H9 (cell line): ENCODE measurements around the gene ABHD14A. TPM values are rescaled to one million over a fixed set of nuclear protein-coding genes. Genes with fewer than 3 reads are reported as not detected.

ENCODE experiments used
- DNase-seq: peaks from one replicate; pipeline ENCODE4 v3.0.0-alpha.2; 2017
- H2AFZ ChIP-seq: one replicate; pipeline ENCODE4 v1.6.1; 2013; ENCODE audit warnings: mild to moderate bottlenecking, low read length, control low read depth, moderate library complexity
- H2AK5ac ChIP-seq: 2 replicates; pipeline ENCODE4 v1.6.1; 2013; ENCODE audit warnings: low read length, control low read depth, mixed read lengths; ENCODE audit not compliant: insufficient read length
- H2BK120ac ChIP-seq: one replicate; pipeline ENCODE4 v1.6.1; 2013; ENCODE audit warnings: low read depth, mild to moderate bottlenecking, low read length, control low read depth, inconsistent platforms; ENCODE audit not compliant: poor library complexity, severe bottlenecking
- H2BK12ac ChIP-seq: 2 replicates; pipeline ENCODE4 v1.6.1; 2013; ENCODE audit warnings: low read length, control low read depth, mixed read lengths, low read depth; ENCODE audit not compliant: insufficient read length
- H2BK15ac ChIP-seq: 2 replicates; pipeline ENCODE4 v1.6.1; 2013; ENCODE audit warnings: low read depth, low read length, control low read depth
- H2BK20ac ChIP-seq: one replicate; pipeline ENCODE4 v1.6.1; 2013; ENCODE audit warnings: low read depth, mild to moderate bottlenecking, low read length, control low read depth, inconsistent platforms; ENCODE audit not compliant: poor library complexity, severe bottlenecking
- H2BK5ac ChIP-seq: 2 replicates; pipeline ENCODE4 v1.6.1; 2013; ENCODE audit warnings: low read length, control low read depth, mixed read lengths; ENCODE audit not compliant: insufficient read length
- H3K14ac ChIP-seq: 2 replicates; pipeline ENCODE4 v1.6.1; 2013; ENCODE audit warnings: low read length, control low read depth; ENCODE audit not compliant: insufficient read depth
- H3K18ac ChIP-seq: 2 replicates; pipeline ENCODE4 v1.6.1; 2013; ENCODE audit warnings: low read depth, mild to moderate bottlenecking, mixed read lengths, low read length, control low read depth; ENCODE audit not compliant: insufficient read length
- H3K23ac ChIP-seq: 2 replicates; pipeline ENCODE4 v1.6.1; 2013; ENCODE audit warnings: low read length, control low read depth, mixed read lengths, low read depth; ENCODE audit not compliant: insufficient read length
- H3K23me2 ChIP-seq: 2 replicates; pipeline ENCODE4 v1.6.1; 2013; ENCODE audit warnings: low read depth, mild to moderate bottlenecking, mixed read lengths, low read length, control low read depth; ENCODE audit not compliant: insufficient read length, poor library complexity, severe bottlenecking
- H3K27ac ChIP-seq: 2 replicates; pipeline ENCODE4 v1.5.1; 2013; ENCODE audit warnings: low read length, control low read depth, mixed read lengths, low read depth; ENCODE audit not compliant: insufficient read length
- H3K27me3 ChIP-seq: 2 replicates; pipeline ENCODE4 v1.6.1; 2013; ENCODE audit warnings: low read length, control low read depth, inconsistent platforms; ENCODE audit not compliant: insufficient read depth
- H3K4ac ChIP-seq: 2 replicates; pipeline ENCODE4 v1.6.1; 2013; ENCODE audit warnings: low read depth, mild to moderate bottlenecking, control low read depth, inconsistent platforms, low read length, moderate library complexity
- H3K4me1 ChIP-seq: 2 replicates; pipeline ENCODE4 v1.6.1; 2013; ENCODE audit warnings: low read length, control low read depth, inconsistent platforms; ENCODE audit not compliant: insufficient read depth
- H3K4me2 ChIP-seq: 2 replicates; pipeline ENCODE4 v1.6.1; 2013; ENCODE audit warnings: low read length, control low read depth, mixed read lengths; ENCODE audit not compliant: insufficient read length, insufficient read depth
- H3K56ac ChIP-seq: 2 replicates; pipeline ENCODE4 v1.6.1; 2013; ENCODE audit warnings: low read depth, mild to moderate bottlenecking, mixed read lengths, low read length, control low read depth; ENCODE audit not compliant: insufficient read length
- H3K79me1 ChIP-seq: 2 replicates; pipeline ENCODE4 v1.6.1; 2013; ENCODE audit warnings: low read depth, mild to moderate bottlenecking, moderate library complexity, low read length, control low read depth, inconsistent platforms; ENCODE audit not compliant: insufficient read depth, poor library complexity, severe bottlenecking
- H3K79me2 ChIP-seq: 2 replicates; pipeline ENCODE4 v1.6.1; 2013; ENCODE audit warnings: low read length, control low read depth, inconsistent platforms; ENCODE audit not compliant: insufficient read depth
- H3K9ac ChIP-seq: 2 replicates; pipeline ENCODE4 v1.6.1; 2013; ENCODE audit warnings: low read length, control low read depth, mixed read lengths; ENCODE audit not compliant: insufficient read length; ENCODE audit errors: extremely low read depth
- H3K9me3 ChIP-seq: one replicate; pipeline ENCODE4 v1.6.1; 2013; ENCODE audit warnings: low read depth, low read length, inconsistent platforms; ENCODE audit not compliant: control insufficient read depth
- H3T11ph ChIP-seq: one replicate; pipeline ENCODE4 v1.6.1; 2013; ENCODE audit warnings: mild to moderate bottlenecking, low read length, control low read depth, inconsistent platforms
- H4K20me1 ChIP-seq: one replicate; pipeline ENCODE4 v1.6.1; 2013; ENCODE audit not compliant: control insufficient read depth, insufficient read length, insufficient read depth
- H4K5ac ChIP-seq: 2 replicates; pipeline ENCODE4 v1.6.1; 2013; ENCODE audit warnings: low read depth, mild to moderate bottlenecking, mixed read lengths, low read length, control low read depth; ENCODE audit not compliant: insufficient read length
- H4K8ac ChIP-seq: replicated peaks from 2 replicates; pipeline ENCODE4 v1.6.1; 2013; ENCODE audit warnings: low read length, control low read depth, mixed read lengths, low read depth; ENCODE audit not compliant: insufficient read length
- H4K91ac ChIP-seq: 2 replicates; pipeline ENCODE4 v1.6.1; 2013; ENCODE audit warnings: low read depth, mild to moderate bottlenecking, moderate library complexity, mixed read lengths, low read length, control low read depth; ENCODE audit not compliant: insufficient read length
- H3K27ac Mint-ChIP-seq, 3 experiments: 2 replicates in 2 of 3; 3 replicates in 1 of 3; pipeline ENCODE4 v1.8.0; 2020 to 2021; ENCODE audit warnings: mixed read lengths in 3 of 3, mild to moderate bottlenecking in 1 of 3, moderate library complexity in 1 of 3
- H3K27me3 Mint-ChIP-seq: 2 replicates; pipeline ENCODE4 v1.8.0; 2021; ENCODE audit warnings: low read depth, mild to moderate bottlenecking, moderate library complexity, mixed read lengths
- H3K36me3 Mint-ChIP-seq, 3 experiments: 2 replicates in 2 of 3; 3 replicates in 1 of 3; pipeline ENCODE4 v1.8.0; 2020 to 2021; ENCODE audit warnings: low read depth in 3 of 3, mixed read lengths in 3 of 3; ENCODE audit not compliant: insufficient read depth in 1 of 3
- H3K4me1 Mint-ChIP-seq, 2 experiments: 2 replicates each; pipeline ENCODE4 v1.8.0; 2020; ENCODE audit warnings: mixed read lengths in 2 of 2
- H3K4me3 Mint-ChIP-seq, 2 experiments: 2 replicates in 1 of 2; 3 replicates in 1 of 2; pipeline ENCODE4 v1.8.0; 2020 to 2021; ENCODE audit warnings: mild to moderate bottlenecking in 2 of 2, mixed read lengths in 2 of 2, moderate library complexity in 1 of 2
- H3K9me3 Mint-ChIP-seq, 2 experiments: 2 replicates in 1 of 2; 3 replicates in 1 of 2; pipeline ENCODE4 v1.8.0; 2020; ENCODE audit warnings: mild to moderate bottlenecking in 2 of 2, mixed read lengths in 2 of 2, moderate library complexity in 1 of 2
- CTCF ChIP-seq: fragments of 200-600 bp; sonication (generic); conservative IDR thresholded peaks from 3 replicates; pipeline ENCODE4 v1.8.0; 2021; ENCODE audit warnings: antibody characterized with exemption, mild to moderate bottlenecking
- WGBS: extraction: QIAGEN DNeasy Blood & Tissue Kit; methylation state at CpG from one replicate; pipeline ENCODE4 v1.1.7; 2013; ENCODE audit warnings: missing lambda C conversion rate, low lambda C conversion rate, mixed read lengths; ENCODE audit not compliant: insufficient read length; ENCODE audit errors: extremely low coverage; 5-methylcytosine and 5-hydroxymethylcytosine counted together
- total RNA-seq: library from RNA; stranded (reverse); gene quantifications from 2 replicates; pipeline ENCODE4 v1.2.1, GENCODE V29; 2021

ABHD14A gene
- total RNA-seq, 1 experiment from 2014 or later: 3.1 TPM

- DNase-seq: no peak
- H3K14ac ChIP-seq: 0 out of 2 replicates have a peak overlapping the region, but pooled peaks have one; percentile 43
- peaks cover 7% of the 10 kb centered on the region for H3K4me1 ChIP-seq
- H3K9me3 Mint-ChIP-seq: no peaks in the 10 kb centered on the region; a peak in 1 of 5 replicates
- H3K9ac ChIP-seq: peak overlapping the region; percentile 100
- no peak overlapping the region for H2BK120ac ChIP-seq
- no peak overlapping the region for H2AFZ ChIP-seq
- peak overlapping the region; percentile 65 for H3K27ac ChIP-seq
- H3K4me1 Mint-ChIP-seq: peaks cover 18 to 32% of the 10 kb centered on the region in 2 experiments
- H3K79me2 ChIP-seq: peaks cover 10% of the 10 kb centered on the region; the same call in 1 of the 2 replicates
- H3K4me3 Mint-ChIP-seq: peak overlapping the region; percentile 100
- H3K56ac ChIP-seq: no peak overlapping the region
- H2BK5ac ChIP-seq: no peak overlapping the region
- TF ChIP-seq CTCF: no peak
- no peaks in the 10 kb centered on the region for H3K27me3 ChIP-seq
- H3K36me3 Mint-ChIP-seq: peaks cover 40 to 47% (median 46%) of the 10 kb centered on the region in 3 experiments
- no peak overlapping the region for H2BK20ac ChIP-seq
- peaks cover 11% of the 10 kb centered on the region for H3K23me2 ChIP-seq
- H2BK15ac ChIP-seq: no peak overlapping the region
- no peak overlapping the region for H4K91ac ChIP-seq
- peak overlapping the region; percentile 58 for H2AK5ac ChIP-seq
- H4K8ac ChIP-seq: peak overlapping the region; percentile 95
- H4K20me1 ChIP-seq: peaks cover 2% of the 10 kb centered on the region
- H2BK12ac ChIP-seq: no peak overlapping the region
- H3K79me1 ChIP-seq: peaks cover 7% of the 10 kb centered on the region
- H3K4ac ChIP-seq: no peak overlapping the region
- peaks cover 1% of the 10 kb centered on the region for H3K27me3 Mint-ChIP-seq
- peak overlapping the region; percentile 99 to 100 (median 100); a peak in 6 of 7 replicates for H3K27ac Mint-ChIP-seq
- H3T11ph ChIP-seq: no peak overlapping the region
- H4K5ac ChIP-seq: peak overlapping the region; percentile 93
- peak overlapping the region; percentile 30 for H3K18ac ChIP-seq
- peak overlapping the region; percentile 82 for H3K4me2 ChIP-seq
- no peaks in the 10 kb centered on the region for H3K9me3 ChIP-seq
- no CpG with 5 or more reads among the region's 2 CpGs for WGBS
- H3K23ac ChIP-seq: no peak overlapping the region
These were observed 19.7 kb downstream of the ABHD14A start for GRCh38 chr3:51994530-51994929.
